Forelimb muscle (tissue), 1 donor: ENCODE results near the gene FOXL2NB. TPM values are rescaled to one million over a fixed set of nuclear protein-coding genes. Genes with fewer than 3 reads are reported as not detected.

ENCODE experiments used
- DNase-seq: peaks from one replicate; pipeline ENCODE4 v3.0.0-alpha.2; 2013; ENCODE audit warnings: low read depth
- polyA plus RNA-seq: library from polyadenylated mRNA; unstranded; fragments of 120-200 nt; gene quantifications from one replicate; pipeline ENCODE4 v1.2.1, GENCODE V29; 2013; ENCODE audit not compliant: insufficient read length

FOXL2NB gene
- polyA plus RNA-seq, 1 donor: 0.06 TPM

DNA sequence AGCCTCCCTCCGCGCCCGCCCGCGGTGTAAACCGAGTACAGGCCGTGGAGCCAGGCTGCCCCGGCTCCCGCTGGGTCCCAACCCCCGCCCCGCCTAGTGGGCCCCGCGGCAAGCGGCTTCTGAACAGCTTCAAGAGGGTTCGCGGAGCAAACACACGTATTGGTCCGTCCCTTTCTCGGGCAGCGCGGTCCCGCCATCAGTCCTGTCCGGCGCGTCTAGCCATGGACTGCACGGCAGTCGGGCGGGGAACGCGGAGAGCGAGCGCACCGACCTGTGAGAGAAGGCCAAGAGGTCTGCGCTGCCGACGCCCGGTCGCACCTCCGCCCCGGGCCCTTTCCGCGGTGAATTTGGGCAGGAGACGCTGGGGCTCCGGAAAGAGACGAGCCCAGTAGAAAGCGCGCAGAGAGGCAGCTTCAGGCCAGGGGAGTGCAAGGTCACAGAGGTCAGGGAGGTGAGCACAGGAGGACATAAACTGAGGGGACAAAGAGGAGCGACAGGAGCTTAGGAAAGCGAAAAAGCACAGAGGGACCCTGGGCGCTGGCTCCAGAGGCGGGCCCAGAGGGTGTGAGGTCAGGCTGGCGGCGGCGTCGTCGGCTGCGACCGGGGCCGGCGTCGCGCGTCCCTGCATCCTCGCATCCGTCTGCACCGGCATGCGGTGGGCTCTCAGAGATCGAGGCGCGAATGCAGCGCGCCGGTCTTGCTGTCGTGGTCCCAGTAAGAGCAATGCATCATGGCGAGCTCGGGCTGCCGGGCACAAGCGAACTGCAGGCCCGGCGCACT, 1.9 kb upstream of the FOXL2NB start:
- no peak for DNase-seq

DNA sequence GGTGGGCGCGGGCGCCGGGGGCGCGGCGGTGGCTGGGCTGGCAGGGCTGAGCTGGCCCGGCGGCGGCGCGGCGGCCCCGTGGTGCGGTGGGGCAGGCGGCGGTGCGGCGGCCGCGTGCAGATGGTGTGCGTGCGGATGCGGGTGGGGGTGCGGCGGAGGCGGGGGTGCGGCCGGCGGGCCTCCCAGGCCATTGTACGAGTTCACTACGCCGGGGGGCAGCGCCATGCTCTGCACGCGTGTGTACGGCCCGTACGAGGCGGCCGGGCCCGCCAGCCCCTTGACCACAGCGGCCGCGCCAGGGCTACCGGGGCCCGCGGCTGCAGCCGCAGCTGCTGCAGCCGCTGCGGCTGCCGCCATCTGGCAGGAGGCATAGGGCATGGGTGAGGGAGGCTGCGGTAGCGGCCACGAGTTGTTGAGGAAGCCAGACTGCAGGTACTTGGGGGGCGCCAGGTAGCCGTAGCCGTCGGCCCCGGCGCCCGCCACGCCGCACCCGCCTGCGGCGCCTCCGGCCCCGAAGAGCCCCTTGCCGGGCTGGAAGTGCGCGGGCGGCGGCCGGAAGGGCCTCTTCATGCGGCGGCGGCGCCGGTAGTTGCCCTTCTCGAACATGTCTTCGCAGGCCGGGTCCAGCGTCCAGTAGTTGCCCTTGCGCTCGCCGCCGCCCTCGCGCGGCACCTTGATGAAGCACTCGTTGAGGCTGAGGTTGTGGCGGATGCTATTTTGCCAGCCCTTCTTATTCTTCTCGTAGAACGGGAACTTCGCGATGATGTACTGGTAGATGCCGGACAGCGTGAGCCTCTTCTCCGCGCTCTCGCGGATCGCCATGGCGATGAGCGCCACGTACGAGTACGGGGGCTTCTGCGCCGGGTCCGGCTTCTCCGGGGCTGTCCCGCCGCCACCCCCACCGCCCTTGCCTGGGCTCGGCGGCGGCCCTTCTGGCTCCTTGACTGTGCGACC, 1.0 kb upstream of the FOXL2NB start:
- no peak for DNase-seq

DNA sequence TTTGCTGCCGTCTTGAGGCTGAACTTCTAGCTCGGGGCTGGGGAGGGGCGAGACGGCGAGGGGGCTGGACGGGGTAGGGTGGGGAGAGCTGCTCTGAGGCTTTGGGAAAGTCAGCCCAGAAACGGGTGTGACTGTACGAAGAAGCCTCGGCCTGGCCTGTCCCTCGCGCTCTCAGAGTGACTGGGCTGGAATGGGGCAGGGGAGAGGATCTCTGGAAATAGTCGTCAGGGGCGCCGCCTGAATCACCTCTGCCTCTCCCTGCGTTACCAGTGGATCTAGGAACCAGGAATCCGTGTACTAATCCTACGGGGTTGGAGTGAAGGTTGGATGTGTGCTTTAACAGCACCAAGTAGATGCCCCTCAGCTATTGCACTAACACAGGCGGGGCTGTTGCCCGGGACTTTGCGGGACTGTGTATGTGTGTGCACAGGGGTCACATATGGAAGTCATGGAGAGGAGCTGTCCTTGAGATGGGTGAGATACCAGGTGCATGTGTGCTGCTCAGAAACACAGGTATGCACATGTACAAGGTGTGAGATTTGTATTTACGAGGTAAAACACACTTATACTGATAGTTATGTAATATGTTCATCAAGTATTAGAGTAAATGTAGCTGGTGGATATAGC, 591 bp downstream of the FOXL2NB start:
- no peak for DNase-seq

DNA sequence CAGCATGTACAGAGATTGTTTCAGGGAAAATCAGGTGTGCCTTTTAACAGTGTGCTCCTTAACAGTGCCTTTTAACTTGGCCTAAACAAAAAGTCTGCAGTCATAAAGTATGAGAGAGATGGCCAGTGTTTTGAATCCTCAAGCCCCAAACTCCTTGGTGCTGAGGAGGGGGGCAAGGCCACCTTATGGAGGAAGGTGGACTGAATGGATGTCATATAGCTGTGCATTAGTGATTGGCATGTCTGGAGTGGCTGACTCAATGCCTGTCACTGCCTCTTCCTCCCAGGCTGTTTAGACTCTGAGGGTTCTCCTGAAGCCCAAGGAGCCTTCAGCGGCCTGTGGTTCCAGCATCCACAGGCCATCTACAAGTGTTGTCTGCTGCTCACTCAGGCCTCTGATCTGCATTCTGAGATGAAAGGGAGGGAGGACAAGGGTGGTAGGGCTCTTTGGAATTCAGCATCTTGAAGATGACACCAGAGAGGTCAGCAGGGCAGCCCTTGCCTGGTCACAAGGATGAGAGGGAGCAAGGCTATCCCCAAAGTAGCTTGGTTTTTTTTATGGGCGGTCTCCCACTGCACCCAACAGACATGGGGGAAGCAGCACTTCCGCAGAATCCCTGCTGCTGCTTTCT, 1.5 kb downstream of the FOXL2NB start:
- DNase-seq: no peak

DNA sequence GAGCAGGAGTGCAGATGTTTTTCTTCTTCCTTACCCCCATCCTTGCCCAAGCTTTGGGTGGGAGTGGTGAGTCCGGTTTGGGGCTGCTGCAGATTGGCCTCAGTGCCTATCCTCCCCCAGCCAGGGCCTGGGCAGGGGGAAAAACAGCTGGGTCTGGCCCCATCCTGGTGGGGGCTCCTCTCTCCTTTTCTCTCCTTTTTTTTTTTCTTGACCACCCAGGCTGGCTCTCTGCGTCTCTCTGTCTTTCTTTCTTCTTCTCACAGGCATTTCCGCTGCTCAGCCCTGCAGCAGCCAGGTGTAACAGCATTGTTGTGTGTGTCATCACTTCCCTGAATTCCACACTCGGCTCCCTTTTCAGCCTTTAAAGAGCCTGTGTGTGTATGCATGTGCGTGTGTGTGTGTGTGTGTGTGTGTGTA, 2.0 kb downstream of the FOXL2NB start:
- no peak for DNase-seq

DNA sequence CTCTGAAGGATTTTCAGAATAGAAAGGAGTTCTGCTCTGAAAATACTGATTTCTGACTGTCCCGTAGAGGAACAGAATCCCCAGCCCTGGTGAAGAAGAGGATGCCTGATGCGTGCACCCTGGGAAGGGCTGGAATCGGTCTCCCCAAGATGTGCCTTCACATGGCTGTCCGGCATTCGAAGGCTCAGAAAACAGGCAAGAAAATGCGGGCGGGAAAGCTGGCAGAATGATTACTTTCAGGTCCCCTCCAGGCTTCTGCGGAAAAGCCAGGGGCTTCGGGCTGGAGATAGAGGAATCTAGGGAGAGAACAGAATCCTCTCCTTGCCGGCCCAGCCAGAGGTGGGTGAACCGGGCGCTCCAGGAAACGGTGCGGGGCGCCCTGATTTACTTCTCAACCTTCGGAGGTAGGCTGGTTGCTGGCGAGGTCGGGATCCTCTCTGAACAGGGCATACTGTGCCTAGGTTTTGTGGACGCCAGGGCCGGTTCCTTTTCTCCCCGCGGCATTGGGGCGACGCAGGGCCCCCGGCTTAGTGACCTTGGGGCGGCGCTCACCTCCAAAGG, 2.5 kb downstream of the FOXL2NB start:
- no peak for DNase-seq

DNA sequence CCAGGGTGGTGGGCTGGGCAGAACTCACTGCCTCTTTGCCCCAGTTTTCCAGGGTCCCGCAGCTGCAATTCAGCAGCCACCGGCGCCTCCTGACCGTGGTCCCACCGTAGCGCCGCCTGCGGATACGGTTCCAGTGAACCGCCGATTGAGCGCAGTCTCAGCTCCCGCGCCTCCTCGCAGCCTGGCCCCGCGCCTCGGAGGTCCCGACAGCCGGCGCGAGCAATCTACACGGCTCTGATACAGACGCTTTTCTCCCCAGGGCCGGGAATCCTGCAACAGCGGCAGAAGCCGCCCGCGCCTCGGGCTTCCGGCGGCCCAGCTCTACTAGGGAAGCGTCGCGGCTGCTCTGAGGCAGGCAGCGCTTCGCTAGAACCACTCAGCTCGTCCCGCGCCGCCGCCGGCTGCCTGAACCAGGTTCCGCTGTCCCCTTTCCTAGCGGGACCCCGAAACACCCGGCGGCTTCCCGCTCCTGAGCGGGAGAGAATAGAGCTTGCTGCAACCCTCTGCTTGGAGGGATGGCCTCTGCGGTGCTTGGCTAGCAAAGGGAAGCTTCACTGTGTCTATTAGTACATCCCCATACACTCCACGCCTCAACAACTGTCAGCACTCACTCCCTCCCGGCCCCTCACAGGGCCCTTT, 3.1 kb downstream of the FOXL2NB start:
- no peak for DNase-seq

DNA sequence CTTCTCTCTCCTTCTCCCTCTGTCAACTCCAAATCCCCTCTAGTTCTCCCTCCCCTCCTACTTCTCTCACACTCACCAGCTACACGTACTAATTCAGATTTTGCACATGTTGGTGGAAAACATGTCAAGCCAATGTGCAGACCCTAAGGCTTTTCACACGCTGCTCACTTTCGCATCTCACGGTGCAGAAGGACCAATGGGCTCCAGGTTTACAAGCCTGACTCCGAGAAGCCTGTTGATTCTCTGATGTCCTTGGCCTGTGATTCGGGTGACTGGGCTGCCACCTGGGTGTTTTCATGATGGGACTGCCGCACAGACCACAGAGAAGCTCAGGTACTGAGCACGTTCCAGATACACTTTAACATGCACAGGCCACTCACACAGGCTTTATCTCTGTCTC, 3.7 kb downstream of the FOXL2NB start:
- no peak for DNase-seq

DNA sequence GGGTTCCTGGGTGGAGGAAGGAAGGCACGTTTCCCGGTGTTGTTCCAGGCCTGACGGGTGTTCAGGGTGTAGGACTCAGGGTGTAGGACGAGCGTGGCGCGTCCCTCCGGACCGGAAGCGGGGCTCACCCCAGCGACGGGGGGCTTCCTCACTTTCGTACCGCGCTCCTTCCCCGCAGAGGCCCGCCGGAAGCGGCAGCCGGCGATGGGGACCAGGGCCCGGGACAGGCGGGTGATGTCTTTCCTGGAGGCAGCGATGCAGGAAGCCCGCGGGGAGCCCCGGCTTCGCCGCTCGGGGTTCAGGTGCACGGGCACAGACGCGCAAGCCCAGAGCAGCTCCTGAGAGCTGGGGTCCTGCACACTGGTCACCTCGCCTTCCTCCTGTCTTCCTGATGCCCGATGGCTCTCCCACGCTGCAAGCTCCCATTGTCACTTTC, 13.4 kb downstream of the FOXL2NB start:
- DNase-seq: no peak

DNA sequence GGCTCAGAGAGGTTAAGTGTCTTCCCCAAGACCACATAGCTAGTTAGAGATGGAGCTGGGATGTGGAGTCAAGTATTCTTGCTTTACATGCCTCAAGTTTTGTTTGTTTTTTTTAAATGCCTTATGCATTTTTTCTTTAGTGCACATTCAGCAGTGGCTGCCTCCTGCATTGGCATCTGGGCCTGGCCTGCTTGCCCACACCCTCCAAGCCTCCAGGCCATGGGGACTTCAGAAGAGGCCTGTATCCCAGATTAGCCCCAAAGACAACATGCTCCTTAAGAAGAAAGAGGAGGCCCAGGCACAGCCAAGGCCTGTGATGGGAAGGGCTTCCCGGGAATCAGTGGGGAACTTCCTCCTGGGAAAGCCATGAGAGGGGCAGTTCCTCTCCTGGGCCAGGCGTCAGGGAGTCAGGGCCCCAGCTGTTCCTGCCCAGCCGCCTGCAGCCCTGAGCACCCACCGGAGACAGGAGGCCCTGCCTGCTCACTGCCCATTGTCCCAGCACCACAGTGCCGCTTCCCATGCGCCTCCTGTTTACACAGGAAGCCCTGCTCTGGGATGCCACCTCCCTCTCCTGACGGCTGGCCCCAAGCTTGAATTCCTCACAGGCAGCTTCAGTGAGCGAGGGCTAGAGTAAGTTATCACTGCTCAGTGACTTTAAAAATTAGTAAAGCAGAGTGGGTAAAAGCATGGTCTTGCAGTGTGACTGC, 16.0 kb downstream of the FOXL2NB start:
- no peak for DNase-seq

DNA sequence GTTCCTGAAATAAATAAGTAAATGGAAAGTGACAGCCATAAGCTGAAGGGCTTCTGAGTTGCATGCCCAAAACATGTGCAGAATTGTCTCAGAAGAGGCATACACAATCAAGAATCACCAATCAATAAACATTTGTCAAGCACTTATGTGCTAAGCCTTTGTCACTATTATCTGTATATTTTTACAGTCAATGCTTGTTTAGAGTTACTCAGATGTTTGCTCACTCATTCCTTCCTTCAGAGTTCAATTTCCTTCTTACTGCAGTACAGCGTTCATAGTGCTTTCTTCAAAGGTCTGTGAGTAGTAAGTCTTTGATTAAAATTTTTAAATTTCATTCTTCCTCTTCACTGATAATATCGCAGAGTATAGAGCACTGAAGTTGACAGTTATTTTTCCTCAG, 17.2 kb downstream of the FOXL2NB start:
- no peak for DNase-seq

DNA sequence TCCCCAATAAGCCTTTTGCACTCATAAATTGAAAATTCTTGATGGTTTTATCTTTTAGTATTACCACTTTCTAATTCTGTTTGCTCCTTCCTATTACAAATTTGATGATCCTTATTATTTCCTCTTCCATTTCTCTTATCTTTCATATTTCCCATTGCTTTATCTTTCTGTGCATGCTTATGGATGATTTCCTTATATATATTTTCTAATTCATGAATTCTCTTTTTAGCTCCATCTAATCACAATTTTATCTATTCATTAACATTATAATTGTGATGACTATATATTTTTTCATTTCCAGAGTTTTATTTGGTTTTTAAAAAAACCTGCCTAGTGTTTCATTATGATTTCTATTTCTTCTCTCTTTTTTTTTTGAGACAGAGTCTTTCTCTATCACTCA, 17.9 kb downstream of the FOXL2NB start:
- no peak for DNase-seq

DNA sequence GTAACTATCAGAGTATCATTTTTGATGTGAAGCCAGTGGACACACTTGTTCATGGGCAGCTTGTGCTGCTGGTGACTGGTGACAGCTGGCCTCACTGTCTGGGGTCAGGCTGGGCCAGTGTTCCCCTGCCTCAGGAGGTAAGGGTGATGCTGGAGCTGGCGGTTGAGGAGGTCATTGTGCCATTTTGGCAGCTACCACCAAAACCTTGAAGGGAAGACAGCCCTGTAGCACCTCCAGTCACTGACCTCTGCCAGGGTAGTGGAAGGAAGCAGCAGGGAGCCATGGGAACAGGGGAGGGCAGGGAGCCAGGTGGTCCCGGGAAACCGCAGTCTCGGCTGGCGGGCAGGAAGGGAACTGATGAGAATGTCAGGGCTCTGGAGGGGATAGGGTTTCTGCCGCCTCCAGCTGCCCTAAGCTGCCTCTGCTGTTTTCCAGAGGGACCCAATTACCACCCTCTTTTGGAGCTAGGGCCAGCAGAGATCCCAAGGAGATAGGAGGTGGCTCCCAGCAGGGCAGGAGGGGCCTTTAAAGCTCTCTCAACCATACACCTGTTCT, 24.8 kb downstream of the FOXL2NB start:
- DNase-seq: no peak

DNA sequence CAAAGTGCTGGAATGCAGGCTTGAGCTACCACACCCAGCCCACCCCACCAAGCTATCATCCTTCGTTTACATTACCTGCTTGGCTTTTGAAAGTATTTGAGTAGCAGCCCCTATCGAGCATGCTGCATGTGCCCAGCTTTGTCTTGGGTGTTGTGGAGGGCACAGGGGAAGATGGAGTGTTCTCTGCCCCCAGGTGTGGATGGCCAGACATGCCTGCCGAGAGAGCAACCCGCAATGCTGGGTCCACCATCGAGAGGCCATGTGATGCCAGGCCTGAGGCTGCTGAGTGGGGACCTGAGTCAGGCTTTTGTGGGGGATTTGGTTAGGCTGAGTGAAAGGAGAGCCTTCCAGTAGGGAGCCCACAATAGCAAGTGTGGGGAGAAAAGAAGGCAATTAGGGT, 25.9 kb downstream of the FOXL2NB start:
- no peak for DNase-seq

DNA sequence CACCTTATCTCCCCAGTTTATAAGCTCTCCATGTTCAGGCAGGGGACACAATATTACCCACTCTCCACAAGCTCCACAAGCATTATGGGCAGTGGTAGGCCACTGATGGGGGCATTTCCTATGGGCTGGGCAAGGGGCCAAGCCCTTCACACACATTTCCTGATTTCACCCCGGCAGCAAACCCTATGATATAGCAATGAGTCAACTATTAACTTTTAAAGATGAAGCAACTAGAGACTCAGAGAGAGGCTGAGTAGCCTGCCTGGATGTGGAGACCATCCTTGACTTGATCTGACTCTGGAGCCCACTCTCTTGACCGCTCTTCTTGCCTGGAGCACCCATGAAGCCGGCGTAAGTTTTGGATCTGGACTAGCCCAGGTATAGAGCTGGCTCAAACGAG, 27.4 kb downstream of the FOXL2NB start:
- DNase-seq: no peak

DNA sequence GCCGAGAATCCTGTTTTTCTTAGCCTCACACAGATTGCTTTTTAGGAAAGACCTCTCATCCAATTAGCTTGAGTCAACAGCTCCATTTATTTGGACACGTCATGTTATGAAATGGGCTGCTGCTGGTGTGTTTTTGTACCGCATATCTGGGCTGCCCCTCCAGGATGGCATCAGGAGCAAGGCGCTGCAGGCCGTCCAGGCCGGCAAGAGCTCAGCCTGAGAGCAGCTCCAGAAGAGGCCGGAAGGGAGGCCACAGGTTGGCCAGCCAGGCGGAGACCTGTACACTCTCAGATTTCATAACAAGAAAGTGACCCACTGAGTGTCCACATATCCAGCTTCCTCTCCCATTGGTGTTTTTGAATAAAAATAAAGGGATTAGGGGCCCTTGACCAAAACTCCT, 28.3 kb downstream of the FOXL2NB start:
- no peak for DNase-seq

DNA sequence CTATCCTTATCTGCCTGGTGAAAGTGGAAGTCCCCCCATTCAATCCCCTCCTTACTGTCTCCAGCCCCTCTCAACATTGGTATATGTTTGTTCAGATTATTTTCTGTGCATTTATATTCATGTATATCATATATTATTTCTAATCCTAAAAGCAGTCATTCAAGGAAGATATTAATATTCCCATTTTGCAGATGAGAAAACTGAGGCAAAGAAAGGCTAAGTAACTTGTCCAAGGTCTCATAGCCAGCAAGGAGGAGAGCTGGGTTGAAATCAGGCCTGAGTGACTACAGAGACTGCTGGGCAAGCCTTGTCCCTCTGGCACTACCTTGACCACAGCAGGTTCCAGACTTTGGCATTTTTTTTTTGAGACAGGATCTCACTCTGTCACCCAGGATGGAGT, 29.0 kb downstream of the FOXL2NB start:
- DNase-seq: no peak

DNA sequence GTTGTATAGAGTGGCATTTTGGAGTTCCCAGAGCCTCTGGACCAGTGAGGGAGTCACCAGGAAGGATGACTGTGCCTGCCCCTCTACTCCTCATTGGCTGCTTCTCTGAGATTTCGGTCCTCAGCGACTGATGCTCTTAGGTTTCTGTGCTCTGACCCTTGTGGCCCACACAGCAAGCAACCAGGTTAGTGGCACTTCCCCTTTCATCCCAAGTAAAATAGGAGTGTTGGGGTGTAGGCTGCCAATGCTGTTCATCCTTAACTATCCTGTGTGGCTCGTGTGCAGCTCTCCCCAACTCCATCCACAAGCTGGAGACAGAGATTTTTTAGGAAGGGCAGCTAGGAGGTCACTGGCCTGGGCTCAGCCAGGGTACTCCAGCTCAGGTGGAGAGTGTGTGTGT, 37.8 kb downstream of the FOXL2NB start:
- no peak for DNase-seq

DNA sequence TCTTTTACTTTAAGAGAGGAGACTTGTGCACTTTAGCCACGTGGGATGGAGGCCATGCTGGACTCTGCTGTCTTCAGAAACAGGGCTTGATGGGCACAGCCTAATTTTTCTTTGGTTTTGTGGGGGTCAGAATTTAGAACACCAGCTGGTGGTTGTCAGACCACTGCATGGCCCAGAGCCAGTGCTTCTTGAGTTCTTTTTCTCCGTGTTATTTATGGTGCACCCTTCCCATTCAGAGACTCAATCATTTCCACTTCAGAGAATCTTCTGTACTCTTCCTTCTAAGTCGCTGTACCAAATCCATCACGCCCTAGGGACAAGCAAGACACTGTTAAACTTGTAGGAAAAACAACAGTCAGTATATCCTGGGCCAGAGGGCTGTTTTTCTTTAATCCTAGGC, 38.9 kb downstream of the FOXL2NB start:
- no peak for DNase-seq

DNA sequence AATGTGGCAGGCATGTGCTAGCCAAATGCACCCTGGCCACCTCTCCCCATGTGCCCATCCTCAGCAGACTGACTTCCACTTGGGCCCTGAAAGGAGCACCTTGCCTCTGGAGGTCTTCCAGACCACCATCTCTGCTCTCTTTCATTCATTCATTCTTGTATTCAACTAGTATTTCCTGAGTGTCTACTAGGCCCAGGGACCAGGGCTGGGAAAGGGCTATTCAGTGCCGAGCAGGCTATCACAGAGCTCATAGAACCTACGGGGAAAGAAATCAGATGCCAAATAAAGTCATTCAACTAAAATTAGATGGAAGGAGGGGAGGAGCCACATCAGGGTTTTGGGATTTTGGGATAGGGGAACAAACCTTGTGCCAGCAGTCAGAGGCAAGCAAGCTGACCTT, 40.2 kb downstream of the FOXL2NB start:
- DNase-seq: no peak
